GM18519 (cell line): Measurements from ENCODE around the gene VWA3A.
"Not testable (repeated sequence)": the region's sequence is repeated elsewhere in the genome, so short reads cannot be mapped to it uniquely, and the experiment has no call there.

Experiments used
- ATAC-seq: cut with Tn5 transposase; IDR thresholded peaks from one replicate; pipeline ENCODE4 v1.9.1; 2021; ENCODE audit warnings: mild to moderate bottlenecking, moderate library complexity; ENCODE audit not compliant: unreplicated experiment, low FRiP score

VWA3A gene

GRCh38 chr16:22126037-22126558 is 33.8 kb downstream of the VWA3A start:
- no peak for ATAC-seq

DNA sequence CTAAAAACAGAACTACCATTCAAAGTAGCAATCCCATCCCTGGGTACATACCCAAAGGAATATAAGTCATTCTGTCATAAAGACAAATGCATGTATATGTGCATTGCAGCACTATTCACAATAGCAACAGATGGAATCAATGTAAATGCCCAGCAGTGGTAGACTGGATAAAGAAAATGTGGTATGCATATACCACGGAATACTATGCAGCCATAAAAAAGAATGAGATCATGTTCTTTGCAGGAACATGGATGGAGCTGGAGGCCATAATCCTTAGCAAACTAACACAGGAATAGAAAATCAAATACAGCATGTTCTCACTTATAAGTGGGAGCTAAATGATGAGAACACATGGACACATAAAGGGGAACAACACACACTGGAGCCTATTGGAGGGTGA is 36.2 kb downstream of the VWA3A start:
- not testable (repeated sequence) for ATAC-seq

GRCh38 chr16:22130528-22130927 is 38.2 kb downstream of the VWA3A start:
- ATAC-seq, result no peak

- no peak for ATAC-seq
Observed at GRCh38 chr16:22132801-22133200, 40.5 kb downstream of the VWA3A start.

GRCh38 chr16:22138482-22138881 is 46.1 kb downstream of the VWA3A start:
- no peak for ATAC-seq

DNA sequence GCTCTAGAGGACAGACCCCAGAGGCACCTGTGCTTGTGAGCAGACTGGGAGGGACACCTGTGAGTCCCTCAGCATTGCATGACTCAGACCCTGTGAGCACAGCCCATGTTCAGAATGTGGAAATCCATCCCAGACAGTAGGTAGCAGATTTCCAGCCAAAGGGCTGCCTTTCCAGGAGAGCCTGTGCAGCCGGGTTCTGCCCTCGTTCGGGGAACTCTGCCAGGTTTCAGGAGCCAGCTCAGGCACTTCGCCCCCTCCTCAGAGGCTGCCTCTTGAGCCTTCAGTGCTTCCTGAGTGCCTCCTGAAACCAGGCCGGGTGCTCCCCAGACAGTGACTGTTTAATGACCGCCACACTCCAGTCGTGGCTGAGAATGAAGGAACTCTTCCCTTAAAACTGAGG is 46.7 kb downstream of the VWA3A start:
- ATAC-seq, result no peak

DNA sequence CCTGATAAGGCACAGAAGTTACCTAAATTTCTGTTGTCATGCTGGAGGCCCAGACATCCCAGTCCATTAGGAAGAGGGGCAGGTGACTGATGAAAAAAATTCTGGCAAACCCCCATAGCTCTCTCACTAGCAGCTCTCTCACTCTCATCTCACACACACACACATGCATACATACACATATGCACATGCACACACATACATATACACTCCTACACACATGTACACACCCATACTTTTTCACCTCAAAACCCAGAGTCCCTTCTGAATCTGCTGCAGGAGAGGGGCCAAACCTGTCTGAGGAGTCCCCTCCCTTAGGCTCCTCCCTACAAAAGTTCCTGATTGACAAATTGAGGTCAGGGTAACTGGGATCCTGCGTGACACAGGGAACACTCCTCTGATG is 47.4 kb downstream of the VWA3A start:
- no peak for ATAC-seq

DNA sequence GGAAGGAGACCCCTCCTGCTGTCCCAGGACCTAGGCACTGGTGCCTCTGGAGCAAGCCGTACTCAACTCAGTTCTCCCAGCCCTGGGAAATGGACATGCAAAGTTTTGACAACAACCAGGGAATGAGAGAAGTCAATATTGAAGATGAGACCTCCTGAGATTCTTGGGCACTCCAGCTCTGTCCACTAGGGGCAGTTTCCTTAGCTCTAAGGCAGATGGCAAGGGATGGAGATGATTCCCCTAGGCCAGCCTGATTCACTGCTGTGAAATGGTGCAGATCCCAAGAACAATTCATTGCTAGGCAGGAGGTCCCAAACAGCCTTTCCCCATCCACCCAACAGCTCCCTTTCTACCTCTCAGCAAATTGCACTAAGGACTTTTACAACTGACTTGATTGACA is 49.4 kb downstream of the VWA3A start:
- ATAC-seq, result no peak

DNA sequence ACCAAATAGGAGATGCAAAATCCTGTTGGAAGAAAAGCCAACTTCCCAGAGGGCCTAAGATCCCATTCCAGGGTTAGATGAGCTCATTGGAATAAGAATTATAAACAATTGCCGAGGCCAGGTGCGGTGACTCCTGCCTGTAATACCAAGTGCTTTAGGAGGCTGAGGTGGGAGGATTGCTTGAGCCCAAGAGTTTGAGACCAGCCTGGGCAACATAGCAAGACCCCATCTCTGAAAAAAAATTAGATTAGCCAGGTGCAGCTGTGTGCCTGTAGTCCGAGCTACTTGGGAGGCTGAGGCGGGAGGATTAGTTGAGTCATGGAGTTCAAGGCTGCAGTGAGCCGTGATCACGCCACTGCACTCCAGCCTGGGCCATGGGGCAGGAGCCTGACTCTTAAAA is 52.2 kb downstream of the VWA3A start:
- ATAC-seq, result no peak

DNA sequence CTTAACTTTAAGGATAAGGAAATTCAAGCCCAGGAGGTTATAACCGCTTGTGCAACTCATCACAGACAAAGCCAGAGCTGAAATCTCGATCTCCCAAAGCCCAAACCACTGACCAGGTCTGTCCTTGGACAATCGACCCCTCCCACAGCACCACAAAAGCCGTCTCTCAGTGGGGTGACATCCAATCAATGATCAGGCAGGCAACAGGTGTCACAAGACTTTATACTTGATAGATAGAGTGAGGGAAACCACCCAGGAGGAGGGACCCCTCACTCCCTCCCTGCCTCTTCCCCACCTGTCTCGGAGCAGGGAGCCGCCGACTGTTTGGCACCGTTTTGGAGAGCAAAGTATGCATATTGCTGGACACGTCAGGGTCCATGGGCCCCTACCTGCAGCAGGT is 55.5 kb downstream of the VWA3A start:
- no peak for ATAC-seq

DNA sequence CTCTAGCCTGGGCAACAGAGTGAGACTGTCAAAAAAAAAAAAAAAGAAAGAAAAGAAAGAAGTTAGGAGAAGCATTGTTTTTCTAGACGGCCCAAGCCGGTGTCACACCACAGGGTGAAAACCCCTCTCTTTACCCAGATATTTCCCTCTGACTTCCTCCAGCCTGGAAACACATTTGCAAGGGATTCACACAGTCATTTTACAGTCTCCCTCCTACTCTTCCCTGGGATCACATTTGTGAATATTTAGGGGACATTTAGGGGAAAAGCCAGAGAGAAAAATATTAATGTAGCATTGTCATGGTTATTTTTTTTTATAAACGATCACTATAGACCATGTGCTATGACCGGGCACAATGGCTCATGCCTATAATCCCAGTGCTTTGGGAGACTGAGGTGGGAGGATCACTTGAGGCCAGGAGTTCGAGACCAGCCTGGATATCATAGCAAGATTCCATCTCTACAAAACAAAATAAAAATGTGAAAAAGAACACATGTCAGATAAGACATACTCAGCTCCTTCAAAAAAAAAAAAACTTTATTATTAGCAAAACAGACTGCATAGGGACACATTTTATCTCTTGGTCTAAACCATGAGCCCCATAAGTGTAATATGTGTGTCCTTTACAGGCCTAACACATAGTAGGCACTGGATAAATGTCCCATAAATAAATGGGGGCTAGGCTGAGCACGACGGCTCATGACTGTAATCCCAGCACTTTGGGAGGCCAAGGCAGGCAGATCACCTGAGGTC is 59.1 kb downstream of the VWA3A start:
- no peak for ATAC-seq

GRCh38 chr16:22152316-22152715 is 60.0 kb downstream of the VWA3A start:
- ATAC-seq, result no peak

DNA sequence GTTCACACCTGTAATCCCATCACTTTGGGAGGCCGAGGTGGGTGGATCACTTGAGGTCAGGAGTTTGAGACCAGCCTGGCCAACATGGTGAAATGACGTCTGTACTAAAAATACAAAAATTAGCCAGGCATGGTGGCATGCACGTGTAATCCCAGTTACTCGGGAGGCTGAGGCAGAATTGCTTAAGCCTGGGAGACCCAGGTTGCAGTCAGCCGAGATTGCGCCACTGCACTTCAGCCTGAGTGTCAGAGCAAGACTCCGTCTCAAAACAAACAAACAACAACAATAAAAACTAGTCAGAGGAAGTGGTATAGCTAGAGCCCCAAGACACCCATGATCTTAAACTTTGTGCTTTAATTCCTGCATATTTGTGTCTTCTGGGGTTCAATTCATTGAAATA is 60.7 kb downstream of the VWA3A start:
- not testable (repeated sequence) for ATAC-seq

DNA sequence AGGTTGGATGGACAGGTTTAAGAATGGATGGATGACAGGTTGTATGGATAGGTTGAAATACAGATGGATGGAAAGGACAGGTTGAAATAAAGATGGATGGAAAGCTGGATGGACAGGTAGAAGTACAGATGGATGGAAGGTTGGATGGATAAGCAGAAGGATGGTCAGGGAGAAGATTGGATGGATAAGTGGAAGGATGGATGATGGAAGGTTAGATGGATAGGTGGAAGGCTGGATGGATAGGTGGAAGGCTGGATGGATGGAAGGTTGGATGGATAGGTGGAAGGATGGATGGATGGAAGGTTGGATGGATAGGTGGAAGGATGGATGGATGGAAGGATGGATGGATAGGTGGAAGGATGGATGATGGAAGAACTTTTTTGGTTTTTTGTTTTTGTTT is 69.1 kb downstream of the VWA3A start:
- ATAC-seq, result no peak

DNA sequence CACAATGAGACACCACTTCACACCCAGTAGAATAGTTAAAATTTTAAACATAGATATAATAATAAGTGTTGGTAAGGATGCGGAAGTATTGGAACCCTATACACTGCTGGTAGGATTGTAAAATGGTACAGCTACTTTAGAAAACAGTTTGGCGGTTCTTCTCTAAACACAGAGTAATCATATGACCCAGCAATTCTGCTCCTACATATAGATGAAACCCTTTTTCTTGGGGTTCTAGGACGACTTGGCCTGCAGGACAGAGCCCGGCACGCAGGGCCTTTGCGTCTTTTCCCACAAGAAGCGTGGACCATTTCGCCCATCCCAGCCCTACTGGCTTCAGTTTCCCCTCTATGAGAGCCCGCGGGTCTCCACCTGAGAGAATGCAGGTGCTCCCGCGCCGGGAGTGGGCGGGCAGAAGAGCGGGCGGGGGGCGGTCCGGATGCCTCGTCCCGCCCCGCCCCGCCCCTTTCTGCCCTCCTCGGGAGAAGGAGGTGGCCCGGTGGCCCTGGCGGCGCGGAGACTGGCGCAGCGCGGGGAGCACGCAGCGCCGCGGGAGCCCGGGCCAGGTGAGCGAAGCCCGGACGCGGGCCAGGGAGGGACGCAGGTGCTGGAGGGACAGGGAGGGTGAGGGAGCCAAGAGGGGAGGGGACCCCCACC is 69.8 kb downstream of the VWA3A start, which contains the start of gene SDR42E2:
Gene SDR42E2, plus strand, starts transcription at position 508 of the 657 bp plus-strand sequence. CDS start 3,077 bp downstream, outside the sequence.
- ATAC-seq, result no peak

GRCh38 chr16:22162656-22163009 is 70.3 kb downstream of the VWA3A start:
- no peak for ATAC-seq

GRCh38 chr16:22163806-22164205 is 71.5 kb downstream of the VWA3A start:
- ATAC-seq, result no peak

DNA sequence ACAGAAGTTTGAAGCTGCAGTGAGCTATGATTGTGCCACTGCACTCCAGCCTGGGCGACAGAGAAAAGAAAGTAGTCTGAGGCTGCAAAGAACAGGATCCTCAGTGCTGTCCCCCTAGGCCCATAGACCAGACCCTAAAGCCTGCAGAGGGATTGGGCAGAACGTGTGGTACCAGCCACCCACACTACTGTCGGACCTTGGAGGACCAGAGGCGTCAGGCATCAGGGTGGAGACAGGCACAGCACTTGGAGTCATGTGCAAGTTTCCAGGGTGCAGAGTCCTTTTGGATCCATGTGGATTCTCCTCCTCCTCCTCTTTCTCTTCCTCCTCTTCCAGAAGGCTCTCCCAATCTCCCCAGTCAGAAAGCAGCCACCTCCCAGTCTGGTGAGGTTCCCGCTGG is 72.1 kb downstream of the VWA3A start:
- no peak for ATAC-seq

DNA sequence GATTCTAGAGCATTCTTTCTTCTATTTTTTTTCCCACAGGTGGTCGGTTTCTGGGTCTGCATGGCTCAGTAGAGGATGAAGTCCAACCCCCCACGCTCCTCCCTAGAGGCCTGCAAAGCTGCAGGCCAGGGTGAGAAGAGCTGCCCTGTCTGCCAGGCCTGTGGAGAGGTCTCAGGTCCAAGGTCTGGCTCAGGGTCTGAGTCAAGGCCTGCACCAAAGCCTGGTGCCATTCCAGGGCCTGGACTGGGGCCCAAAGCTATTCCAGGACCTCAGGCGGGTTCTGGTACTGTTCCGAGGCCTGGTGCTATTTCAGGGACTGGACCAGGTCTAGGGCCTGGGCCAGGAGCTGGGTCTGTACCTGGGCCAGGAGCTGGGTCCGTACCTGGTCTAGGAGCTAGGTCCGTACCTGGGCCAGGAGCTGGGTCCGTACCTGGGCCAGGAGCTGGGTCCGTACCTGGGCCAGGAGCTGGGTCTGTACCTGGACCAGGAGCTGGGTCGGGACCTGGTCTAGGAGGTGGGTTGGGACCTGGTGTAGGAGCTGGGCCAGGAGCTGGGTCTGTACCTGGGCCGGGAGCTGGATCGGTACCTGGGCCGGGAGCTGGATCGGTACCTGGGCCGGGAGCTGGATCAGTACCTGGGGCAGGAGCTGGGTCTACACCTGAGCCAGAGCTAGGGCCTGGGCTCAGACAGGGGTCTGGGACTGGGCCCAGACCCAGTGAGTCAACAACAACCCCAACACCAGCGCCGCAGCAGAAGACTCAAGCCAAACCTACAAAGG is 73.4 kb downstream of the VWA3A start:
- ATAC-seq, result no peak

GRCh38 chr16:22171953-22172352 is 79.6 kb downstream of the VWA3A start:
- no peak for ATAC-seq

DNA sequence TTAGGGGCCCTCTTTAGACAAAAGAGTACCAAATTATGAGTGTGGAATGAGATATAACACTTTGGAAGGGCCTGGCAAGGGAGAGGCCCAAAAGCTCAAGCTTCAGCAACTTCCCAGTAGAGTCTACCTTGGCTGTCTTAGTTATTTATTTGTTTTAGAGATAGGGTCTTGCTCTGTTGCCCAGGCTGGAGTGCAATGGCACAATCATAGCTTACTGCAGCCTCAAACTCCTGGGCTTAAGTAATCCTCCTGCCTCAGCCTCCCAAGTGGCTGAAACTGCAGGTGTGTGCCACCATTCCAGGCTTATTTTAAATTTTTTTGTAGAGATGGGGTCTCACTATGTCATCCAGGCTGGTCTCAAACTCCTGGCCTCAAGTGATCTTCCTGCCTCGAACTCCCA is 80.3 kb downstream of the VWA3A start:
- not testable (repeated sequence) for ATAC-seq
